Panc1 (cell line): ENCODE measurements around the gene DAD1. TPM values are rescaled to one million over a fixed set of nuclear protein-coding genes. Genes with fewer than 3 reads are reported as not detected.

ENCODE experiments used
- total RNA-seq: library from RNA; stranded (reverse); gene quantifications from one replicate; pipeline ENCODE4 v1.2.1, GENCODE V29; 2021; ENCODE audit not compliant: unreplicated experiment

Gene DAD1
- total RNA-seq, 1 experiment from 2014 or later: 163 TPM

Other genes with a start within 250 kb of the DAD1 start
- 5.1 TPM for gene ABHD4, start 9.1 kb upstream of the DAD1 start, total RNA-seq
- not detected for gene OR6J1, start 55.1 kb upstream of the DAD1 start, total RNA-seq
- 71.3 TPM for gene OXA1L, start 177.5 kb upstream of the DAD1 start, total RNA-seq
- 0.85 TPM for gene SLC7A7, start 226.2 kb upstream of the DAD1 start, total RNA-seq
- gene MRPL52, start 240.7 kb upstream of the DAD1 start, total RNA-seq: 89.5 TPM
- 32.9 TPM for gene MMP14, start 247.4 kb upstream of the DAD1 start, total RNA-seq